PFSK-1 (cell line): ENCODE measurements around the gene TLCD2.

ENCODE experiments used
- POLR2AphosphoS5 ChIP-seq: IDR thresholded peaks from 2 replicates; pipeline ENCODE4 v1.6.1; 2012; ENCODE audit warnings: low read depth, mild to moderate bottlenecking, control low read depth, low read length, moderate library complexity
- TAF1 ChIP-seq: IDR thresholded peaks from 2 replicates; pipeline ENCODE4 v1.6.1; 2012; ENCODE audit warnings: low read length, control low read depth, borderline replicate concordance; ENCODE audit not compliant: insufficient read depth
- TF ChIP-seq, protein P1 (sequence below), 2 experiments: IDR thresholded peaks; 2 replicates each; pipeline versions ENCODE4 v1.6.1 to v1.8.0; 2011 to 2012; ENCODE audit warnings: low read depth in 2 of 2, low read length in 2 of 2, control low read depth in 1 of 2, inconsistent platforms in 1 of 2, mild to moderate bottlenecking in 1 of 2, moderate library complexity in 1 of 2; ENCODE audit not compliant: insufficient read depth in 1 of 2

DNA sequence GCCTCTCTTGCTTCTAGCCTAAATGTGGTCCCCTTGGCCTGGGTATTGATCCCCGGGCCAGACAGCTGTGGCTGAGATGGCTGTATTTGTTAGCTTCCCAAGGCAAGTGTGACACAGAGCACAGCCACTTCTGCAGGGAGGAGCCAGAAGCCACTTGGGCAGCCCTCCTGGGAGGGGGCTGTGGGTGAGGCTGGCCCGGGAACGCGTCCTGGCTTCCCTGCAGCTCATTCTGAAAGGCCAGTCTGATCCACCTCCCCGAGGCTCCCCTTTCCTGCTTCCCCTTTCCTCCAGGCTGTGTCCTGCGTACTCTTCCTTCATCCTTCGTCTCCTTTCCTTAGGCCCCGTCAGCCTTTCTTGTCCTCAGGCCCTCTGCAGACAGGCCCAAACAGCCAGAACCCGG is 40.5 kb upstream of the TLCD2 start:
- TF ChIP-seq TAF1, result no peak
- TF ChIP-seq POLR2AphosphoS5, result no peak
- TF ChIP-seq, protein P1, sequence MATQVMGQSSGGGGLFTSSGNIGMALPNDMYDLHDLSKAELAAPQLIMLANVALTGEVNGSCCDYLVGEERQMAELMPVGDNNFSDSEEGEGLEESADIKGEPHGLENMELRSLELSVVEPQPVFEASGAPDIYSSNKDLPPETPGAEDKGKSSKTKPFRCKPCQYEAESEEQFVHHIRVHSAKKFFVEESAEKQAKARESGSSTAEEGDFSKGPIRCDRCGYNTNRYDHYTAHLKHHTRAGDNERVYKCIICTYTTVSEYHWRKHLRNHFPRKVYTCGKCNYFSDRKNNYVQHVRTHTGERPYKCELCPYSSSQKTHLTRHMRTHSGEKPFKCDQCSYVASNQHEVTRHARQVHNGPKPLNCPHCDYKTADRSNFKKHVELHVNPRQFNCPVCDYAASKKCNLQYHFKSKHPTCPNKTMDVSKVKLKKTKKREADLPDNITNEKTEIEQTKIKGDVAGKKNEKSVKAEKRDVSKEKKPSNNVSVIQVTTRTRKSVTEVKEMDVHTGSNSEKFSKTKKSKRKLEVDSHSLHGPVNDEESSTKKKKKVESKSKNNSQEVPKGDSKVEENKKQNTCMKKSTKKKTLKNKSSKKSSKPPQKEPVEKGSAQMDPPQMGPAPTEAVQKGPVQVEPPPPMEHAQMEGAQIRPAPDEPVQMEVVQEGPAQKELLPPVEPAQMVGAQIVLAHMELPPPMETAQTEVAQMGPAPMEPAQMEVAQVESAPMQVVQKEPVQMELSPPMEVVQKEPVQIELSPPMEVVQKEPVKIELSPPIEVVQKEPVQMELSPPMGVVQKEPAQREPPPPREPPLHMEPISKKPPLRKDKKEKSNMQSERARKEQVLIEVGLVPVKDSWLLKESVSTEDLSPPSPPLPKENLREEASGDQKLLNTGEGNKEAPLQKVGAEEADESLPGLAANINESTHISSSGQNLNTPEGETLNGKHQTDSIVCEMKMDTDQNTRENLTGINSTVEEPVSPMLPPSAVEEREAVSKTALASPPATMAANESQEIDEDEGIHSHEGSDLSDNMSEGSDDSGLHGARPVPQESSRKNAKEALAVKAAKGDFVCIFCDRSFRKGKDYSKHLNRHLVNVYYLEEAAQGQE (IDR thresholded peaks at IDR 0.05; ENCODE audit: insufficient read depth in 1 of 2, low read depth in 2 of 2, low read length in 2 of 2), result no peak
